B cell (primary cell): ENCODE measurements around the gene ZNF346. TPM values are rescaled to one million over a fixed set of nuclear protein-coding genes. Genes with fewer than 3 reads are reported as not detected.

Experiments
- ATAC-seq: fragments of 200-7000 bp; cut with Tn5 transposase; one replicate; pipeline ENCODE4 v1.10.0; 2021; ENCODE audit warnings: low read depth, mild to moderate bottlenecking, moderate number of reproducible peaks, moderate library complexity
- CTCF ChIA-PET: fragments of 350-600 bp; sonication (Branson Sonifier 250); formaldehyde crosslinking; loops from one replicate; lab custom pipeline; 2021; ENCODE audit warnings: antibody characterized with exemption, inconsistent platforms; lab: Charles Lee
- POLR2A ChIA-PET: fragments of 350-600 bp; sonication (Branson Sonifier 250); formaldehyde crosslinking; loops from one replicate; lab custom pipeline; 2021; ENCODE audit warnings: antibody characterized with exemption; lab: Charles Lee
- DNase-seq: peaks from one replicate; pipeline ENCODE4 v3.0.0; 2013
- H2AFZ ChIP-seq: 2 replicates; pipeline ENCODE4 v1.6.1; 2012; ENCODE audit warnings: mild to moderate bottlenecking, low read depth, low read length; ENCODE audit not compliant: insufficient read depth, poor library complexity, severe bottlenecking
- H3K27ac ChIP-seq, 2 donors: 1 replicate in 1 of 2; 2 replicates in 1 of 2; pipeline ENCODE4 v1.5.1; 2012 to 2013; ENCODE audit warnings: low read length in 2 of 2, mild to moderate bottlenecking in 2 of 2, moderate library complexity in 1 of 2
- H3K27me3 ChIP-seq, 4 experiments: fragments of 200-600 bp in 1 of 4; sonication (generic) in 1 of 4; replicated peaks in 1 of 4; 1 replicate in 2 of 4; 2 replicates in 2 of 4; pipeline versions ENCODE4 v1.6.1 to v1.7.0; 2013 to 2016; ENCODE audit warnings: low read length in 3 of 4, mild to moderate bottlenecking in 2 of 4, mixed read lengths in 1 of 4, moderate library complexity in 1 of 4; ENCODE audit not compliant: insufficient read depth in 4 of 4, control insufficient read depth in 3 of 4; ENCODE audit errors: control extremely low read depth in 1 of 4
- H3K36me3 ChIP-seq, 2 experiments: replicated peaks in 1 of 2; 1 replicate in 1 of 2; 2 replicates in 1 of 2; pipeline versions ENCODE4 v1.6.1 to v1.7.1; 2013; ENCODE audit warnings: low read length in 1 of 2; ENCODE audit not compliant: insufficient read depth in 2 of 2, control insufficient read depth in 1 of 2; ENCODE audit errors: control extremely low read depth in 1 of 2, extremely low read depth in 1 of 2
- H3K4me1 ChIP-seq, 2 donors: fragments of 200-600 bp in 1 of 2; sonication (generic) in 1 of 2; 1 replicate in 1 of 2; 2 replicates in 1 of 2; pipeline versions ENCODE4 v1.5.1 to v1.6.1; 2013 to 2017; ENCODE audit warnings: low read length in 2 of 2; ENCODE audit not compliant: control insufficient read depth in 2 of 2, insufficient read depth in 2 of 2
- H3K4me2 ChIP-seq: replicated peaks from 2 replicates; pipeline ENCODE3; 2012; ENCODE audit warnings: mild to moderate bottlenecking, low read depth, low read length; ENCODE audit not compliant: poor library complexity, severe bottlenecking
- H3K4me3 ChIP-seq, 5 experiments: fragments of 200-600 bp in 1 of 5; sonication (generic) in 1 of 5; 1 replicate in 3 of 5; 2 replicates in 2 of 5; pipeline versions ENCODE4 v1.5.1 to v1.7.0; 2011 to 2016; ENCODE audit warnings: low read length in 4 of 5, mild to moderate bottlenecking in 4 of 5, low read depth in 2 of 5, control low read depth in 1 of 5, moderate library complexity in 1 of 5; ENCODE audit not compliant: insufficient read depth in 1 of 5; ENCODE audit errors: control extremely low read depth in 1 of 5, extremely low read depth in 1 of 5
- H3K79me2 ChIP-seq: fragments of 200-600 bp; sonication (generic); one replicate; pipeline ENCODE4 v1.6.0; 2016; ENCODE audit warnings: low read length; ENCODE audit not compliant: control insufficient read depth, insufficient read depth
- H3K9ac ChIP-seq: fragments of 200-600 bp; sonication (generic); 2 replicates; pipeline ENCODE4 v1.6.1; 2017; ENCODE audit warnings: mild to moderate bottlenecking, low read length, moderate library complexity
- H3K9me3 ChIP-seq, 3 donors: one replicate each; pipeline versions ENCODE4 v1.6.1 to v1.7.1; 2013; ENCODE audit warnings: low read length in 2 of 3; ENCODE audit not compliant: control insufficient read depth in 2 of 3, insufficient read depth in 1 of 3; ENCODE audit errors: control extremely low read depth in 1 of 3
- H4K20me1 ChIP-seq: 2 replicates; pipeline ENCODE4 v1.6.0; 2012; ENCODE audit warnings: mild to moderate bottlenecking, low read length; ENCODE audit not compliant: insufficient read depth, control insufficient read depth, poor library complexity, severe bottlenecking
- H3K27ac Mint-ChIP-seq: one replicate; pipeline ENCODE4 v1.8.0; 2021; ENCODE audit warnings: mixed read lengths
- H3K27me3 Mint-ChIP-seq: one replicate; pipeline ENCODE4 v1.8.0; 2021; ENCODE audit warnings: mixed read lengths
- H3K4me1 Mint-ChIP-seq: one replicate; pipeline ENCODE4 v1.8.0; 2021; ENCODE audit warnings: mixed read lengths
- H3K4me3 Mint-ChIP-seq: one replicate; pipeline ENCODE4 v1.8.0; 2021; ENCODE audit warnings: mixed read lengths
- H3K9me3 Mint-ChIP-seq: one replicate; pipeline ENCODE4 v1.8.0; 2022; ENCODE audit warnings: mixed read lengths; ENCODE audit not compliant: insufficient read depth
- EZH2 ChIP-seq: IDR thresholded peaks from 2 replicates; pipeline ENCODE4 v1.6.1; 2012; ENCODE audit warnings: borderline replicate concordance, low read depth, mild to moderate bottlenecking, moderate library complexity, low read length; ENCODE audit not compliant: insufficient read depth, poor library complexity, severe bottlenecking
- WGBS: methylation state at CpG from one replicate; pipeline ENCODE4 v1.1.5; 2013; ENCODE audit warnings: missing lambda C conversion rate; ENCODE audit not compliant: insufficient coverage; 5-methylcytosine and 5-hydroxymethylcytosine counted together
- intact Hi-C: fragments of 100-400 bp; cut with micrococcal nuclease; formaldehyde crosslinking; loops from one replicate; pipeline ENCODE4 v1.10.0; 2022
- polyA plus RNA-seq: library from polyadenylated mRNA; depleted of rRNA; stranded (reverse); fragments of >200 nt; gene quantifications from 2 replicates; pipeline ENCODE4 v1.2.3, GENCODE V29; 2012
- total RNA-seq, 2 donors: library from RNA; stranded (reverse); fragments of 120-200 nt in 1 of 2; gene quantifications; 1 replicate in 1 of 2; 2 replicates in 1 of 2; pipeline versions ENCODE4 v1.2.3 to v1.2.4, GENCODE V29; 2013 to 2022
- TF ChIP-seq, protein P1 (sequence below): fragments of 200-600 bp; IDR thresholded peaks from one replicate; pipeline ENCODE4 v1.8.0; 2022; ENCODE audit warnings: antibody characterized with exemption, mild to moderate bottlenecking

ZNF346 gene
- total and polyA plus RNA-seq, 2 donors (not counting 1 experiment from before 2014, with no cell fraction given), result 20.2 to 38.4 TPM

DNA sequence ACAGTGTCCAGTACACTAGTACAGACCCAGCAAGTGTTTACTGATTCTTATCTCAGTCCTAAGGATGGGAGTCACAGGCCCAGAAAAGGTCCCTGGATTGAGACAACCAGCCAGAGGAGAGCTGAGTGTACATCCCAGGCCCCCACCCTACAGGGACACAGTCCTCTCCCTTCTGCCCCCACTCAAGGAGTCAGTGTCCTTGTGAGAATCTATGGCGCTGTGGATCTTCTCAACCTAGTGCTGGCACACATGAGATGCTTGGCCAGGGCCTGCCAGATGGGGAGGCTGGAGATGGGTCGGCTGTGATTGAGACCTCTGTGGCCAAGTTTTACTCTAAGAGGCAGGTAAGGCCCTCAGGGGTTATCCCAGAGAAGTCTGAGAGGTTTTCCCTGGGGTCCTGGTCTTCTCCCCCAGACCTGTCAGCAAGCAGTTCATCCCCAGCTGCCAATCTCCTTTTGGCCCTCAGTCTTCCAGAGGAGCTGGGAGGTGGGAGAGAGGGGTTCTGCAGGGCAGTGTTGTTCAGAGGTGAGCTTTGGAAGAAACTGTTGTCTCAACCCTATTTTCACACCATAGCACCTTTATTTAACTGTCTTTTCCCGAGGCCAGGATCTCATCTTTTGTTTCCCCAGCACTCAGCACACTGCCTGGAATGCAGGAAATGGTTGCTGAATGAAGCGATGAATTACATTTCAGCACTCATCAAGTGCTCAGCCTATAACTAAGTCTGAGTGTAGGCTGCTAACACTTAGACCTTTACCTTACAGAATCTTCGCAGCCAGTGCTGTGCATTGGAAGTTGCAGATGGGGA is 107.9 kb downstream of the ZNF346 start:
- ATAC-seq (no peak), DNase-seq (no peak)
- TF ChIP-seq EZH2, result no peak
- TF ChIP-seq, protein P1, sequence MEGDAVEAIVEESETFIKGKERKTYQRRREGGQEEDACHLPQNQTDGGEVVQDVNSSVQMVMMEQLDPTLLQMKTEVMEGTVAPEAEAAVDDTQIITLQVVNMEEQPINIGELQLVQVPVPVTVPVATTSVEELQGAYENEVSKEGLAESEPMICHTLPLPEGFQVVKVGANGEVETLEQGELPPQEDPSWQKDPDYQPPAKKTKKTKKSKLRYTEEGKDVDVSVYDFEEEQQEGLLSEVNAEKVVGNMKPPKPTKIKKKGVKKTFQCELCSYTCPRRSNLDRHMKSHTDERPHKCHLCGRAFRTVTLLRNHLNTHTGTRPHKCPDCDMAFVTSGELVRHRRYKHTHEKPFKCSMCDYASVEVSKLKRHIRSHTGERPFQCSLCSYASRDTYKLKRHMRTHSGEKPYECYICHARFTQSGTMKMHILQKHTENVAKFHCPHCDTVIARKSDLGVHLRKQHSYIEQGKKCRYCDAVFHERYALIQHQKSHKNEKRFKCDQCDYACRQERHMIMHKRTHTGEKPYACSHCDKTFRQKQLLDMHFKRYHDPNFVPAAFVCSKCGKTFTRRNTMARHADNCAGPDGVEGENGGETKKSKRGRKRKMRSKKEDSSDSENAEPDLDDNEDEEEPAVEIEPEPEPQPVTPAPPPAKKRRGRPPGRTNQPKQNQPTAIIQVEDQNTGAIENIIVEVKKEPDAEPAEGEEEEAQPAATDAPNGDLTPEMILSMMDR, result no peak
- POLR2A ChIA-PET, result interaction anchor here (0.6 kb wide), 1 partner anchor 475 kb away, joined by 3 read pairs; no protein-coding TSS in a partner anchor
- Histone ChIP-seq H3K36me3 (peaks cover 0 to 5% of the 10 kb centered on the region in 2 experiments), H3K4me1 (peaks cover 9 to 30% of the 10 kb centered on the region in 2 donors), H2AFZ (no peak overlapping the region), H3K27ac (no peak overlapping the region), H3K27me3 (no peaks in the 10 kb centered on the region), H3K4me3 (no peak overlapping the region), H3K79me2 (no peaks in the 10 kb centered on the region), H3K9ac (no peak overlapping the region), H3K4me2 (no peak overlapping the region), H3K9me3 (peaks cover 0 to 2% (median 0%) of the 10 kb centered on the region in 3 donors), H4K20me1 (no peaks in the 10 kb centered on the region)
- Mint-ChIP-seq H3K4me3 (peak overlapping the region; percentile 38), H3K27ac (peak overlapping the region; percentile 90), H3K9me3 (no peaks in the 10 kb centered on the region), H3K4me1 (peaks cover 34% of the 10 kb centered on the region), H3K27me3 (no peaks in the 10 kb centered on the region)
- intact Hi-C loops, result no loop called here
- CTCF ChIA-PET, result interaction anchor here (9.5 kb wide), 1 partner anchor 17 kb away, joined by 89 read pairs; no protein-coding TSS in a partner anchor
- WGBS, result 91% methylated on average over 3 of the region's 5 CpGs

Other genes starting within 250 kb of the ZNF346 start
- gene UNC5A, start 212.1 kb upstream of the ZNF346 start, total RNA-seq, result not detected in 2 replicates
- gene UNC5A, start 212.1 kb upstream of the ZNF346 start, polyA plus RNA-seq, result not detected in 2 replicates
- gene HK3, start 123.3 kb upstream of the ZNF346 start, total RNA-seq, result 0.12 and 0.30 TPM in 2 replicates
- gene HK3, start 123.3 kb upstream of the ZNF346 start, polyA plus RNA-seq, result 3.6 and 5.0 TPM in 2 replicates
- gene UIMC1, start 15.9 kb upstream of the ZNF346 start, total RNA-seq, result 83.5 and 98.1 TPM in 2 replicates
- 49.2 and 55.3 TPM in 2 replicates for gene UIMC1, start 15.9 kb upstream of the ZNF346 start, polyA plus RNA-seq
- 1.2 and 1.5 TPM in 2 replicates for gene FGFR4, start 64.2 kb downstream of the ZNF346 start, total RNA-seq
- 2.7 and 3.4 TPM in 2 replicates for gene FGFR4, start 64.2 kb downstream of the ZNF346 start, polyA plus RNA-seq
- 145 and 152 TPM in 2 replicates for gene NSD1, start 111.1 kb downstream of the ZNF346 start, total RNA-seq
- gene NSD1, start 111.1 kb downstream of the ZNF346 start, polyA plus RNA-seq, result 10.8 and 13.7 TPM in 2 replicates